ENCODE data around the gene GALNT2. TPM values are rescaled to one million over a fixed set of nuclear protein-coding genes. Genes with fewer than 3 reads are reported as not detected.
A peak's percentile ranks its signal among the peaks of the same experiment; 100 is the strongest.

The GALNT2 gene
- total RNA-seq, 4 donors from 2014 or later = 47.9 to 78.6 (median 60.0) TPM

DNA sequence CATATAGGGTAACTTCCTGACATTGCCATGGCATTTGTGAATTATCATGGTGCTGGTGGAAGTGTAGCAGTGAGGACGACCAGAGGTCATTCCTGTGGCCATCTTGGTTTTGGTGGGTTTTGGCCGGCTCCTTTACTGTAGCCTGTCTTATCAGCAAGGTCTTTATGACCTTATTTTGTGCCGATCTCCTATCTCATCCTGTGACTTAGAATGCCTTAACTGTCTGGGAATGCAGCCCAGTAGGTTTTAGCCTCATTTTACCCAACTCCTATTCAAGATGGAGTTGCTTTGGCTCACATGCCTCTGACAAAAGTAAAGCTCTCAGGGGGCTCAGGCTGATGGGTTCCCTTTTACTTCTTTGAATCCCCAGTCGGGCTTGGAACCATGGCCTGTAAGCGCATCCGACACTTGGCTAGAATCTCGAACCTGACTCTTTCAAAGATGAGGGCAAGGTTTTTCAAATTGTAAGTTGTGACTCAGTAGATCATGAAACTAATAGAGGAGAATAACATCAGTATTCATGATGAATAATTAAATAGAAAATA, 85.0 kb downstream of the GALNT2 start:
- Histone ChIP-seq H3K4me3 (no peak overlapping the region), H3K36me3 (no peaks in the 10 kb centered on the region), H3K4me1 (peaks cover 0 to 100% (median 60%) of the 10 kb centered on the region in 4 donors), H3K27me3 (no peaks in the 10 kb centered on the region), H3K27ac (peak overlapping the region; percentile 5 to 92 (median 76)), H3K9me3 (no peaks in the 10 kb centered on the region)
- TF ChIP-seq, protein P1, sequence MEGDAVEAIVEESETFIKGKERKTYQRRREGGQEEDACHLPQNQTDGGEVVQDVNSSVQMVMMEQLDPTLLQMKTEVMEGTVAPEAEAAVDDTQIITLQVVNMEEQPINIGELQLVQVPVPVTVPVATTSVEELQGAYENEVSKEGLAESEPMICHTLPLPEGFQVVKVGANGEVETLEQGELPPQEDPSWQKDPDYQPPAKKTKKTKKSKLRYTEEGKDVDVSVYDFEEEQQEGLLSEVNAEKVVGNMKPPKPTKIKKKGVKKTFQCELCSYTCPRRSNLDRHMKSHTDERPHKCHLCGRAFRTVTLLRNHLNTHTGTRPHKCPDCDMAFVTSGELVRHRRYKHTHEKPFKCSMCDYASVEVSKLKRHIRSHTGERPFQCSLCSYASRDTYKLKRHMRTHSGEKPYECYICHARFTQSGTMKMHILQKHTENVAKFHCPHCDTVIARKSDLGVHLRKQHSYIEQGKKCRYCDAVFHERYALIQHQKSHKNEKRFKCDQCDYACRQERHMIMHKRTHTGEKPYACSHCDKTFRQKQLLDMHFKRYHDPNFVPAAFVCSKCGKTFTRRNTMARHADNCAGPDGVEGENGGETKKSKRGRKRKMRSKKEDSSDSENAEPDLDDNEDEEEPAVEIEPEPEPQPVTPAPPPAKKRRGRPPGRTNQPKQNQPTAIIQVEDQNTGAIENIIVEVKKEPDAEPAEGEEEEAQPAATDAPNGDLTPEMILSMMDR (IDR thresholded peaks at IDR 0.05) = no peak
- TF ChIP-seq POLR2A (IDR thresholded peaks at IDR 0.05) (no peak), EP300 (IDR thresholded peaks at IDR 0.05) (no peak)
- WGBS, 2 donors = 89 to 93% methylated on average over 7 of the region's 7 CpGs
- DNase-seq (ENCODE audit: low spot score in 2 of 2) = no peak

- peak overlapping the region; percentile 24 to 92 (median 76) for H3K27ac ChIP-seq
- H3K27me3 ChIP-seq = no peaks in the 10 kb centered on the region
- no peak for DNase-seq (ENCODE audit: low spot score in 2 of 2)
- peaks cover 0 to 100% (median 55%) of the 10 kb centered on the region in 4 donors for H3K4me1 ChIP-seq
- 65% methylated on average over 6 of the region's 6 CpGs for WGBS, 2 donors
- no peak overlapping the region for H3K4me3 ChIP-seq
- TF ChIP-seq POLR2A (IDR thresholded peaks at IDR 0.05) = no peak
- TF ChIP-seq EP300 (IDR thresholded peaks at IDR 0.05) = no peak
- TF ChIP-seq, protein P1 (IDR thresholded peaks at IDR 0.05) = no peak
- H3K9me3 ChIP-seq = no peaks in the 10 kb centered on the region
- no peaks in the 10 kb centered on the region for H3K36me3 ChIP-seq
These were observed 86.0 kb downstream of the GALNT2 start for GRCh38 chr1:230152999-230153398.

GRCh38 chr1:230153641-230154296, 86.7 kb downstream of the GALNT2 start:
- no peaks in the 10 kb centered on the region for H3K27me3 ChIP-seq
- no peaks in the 10 kb centered on the region for H3K9me3 ChIP-seq
- H3K4me1 ChIP-seq = peaks cover 0 to 100% (median 57%) of the 10 kb centered on the region in 4 donors
- DNase-seq (ENCODE audit: low spot score in 2 of 2) = no peak
- H3K27ac ChIP-seq = peak overlapping the region; percentile 37 to 92 (median 76)
- TF ChIP-seq POLR2A (IDR thresholded peaks at IDR 0.05) (no peak), EP300 (IDR thresholded peaks at IDR 0.05) (peak in 1 of 2 donors; percentile 85)
- H3K36me3 ChIP-seq = no peaks in the 10 kb centered on the region
- 36 to 46% methylated on average over 11 of the region's 11 CpGs for WGBS, 2 donors
- no peak overlapping the region for H3K4me3 ChIP-seq

DNA sequence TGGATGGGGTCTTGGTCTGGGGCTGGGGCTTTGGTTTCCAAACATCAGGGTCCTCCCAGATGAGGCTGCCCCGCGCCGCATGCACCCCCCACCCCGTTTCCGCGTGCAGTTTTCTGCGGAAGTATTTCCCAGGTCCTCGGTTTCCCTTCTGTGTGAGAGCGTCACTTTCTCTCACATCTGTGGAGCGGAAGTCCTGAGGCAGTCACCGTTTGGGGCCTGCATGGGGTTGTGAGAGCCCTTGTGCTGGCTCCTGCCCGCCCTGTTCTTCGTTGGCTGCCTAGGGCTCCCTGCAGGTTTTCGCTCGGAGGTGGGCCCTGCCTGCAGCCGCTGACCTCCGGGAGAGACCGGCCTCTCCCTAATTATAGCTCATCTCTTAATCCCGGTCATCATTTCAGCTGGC, 88.0 kb downstream of the GALNT2 start:
- no peak for DNase-seq (ENCODE audit: low spot score in 2 of 2)
- Histone ChIP-seq H3K4me3 (no peak overlapping the region), H3K4me1 (peaks cover 0 to 100% (median 62%) of the 10 kb centered on the region in 4 donors), H3K36me3 (no peaks in the 10 kb centered on the region), H3K27me3 (no peaks in the 10 kb centered on the region), H3K27ac (peak overlapping the region; percentile 37 to 92 (median 76)), H3K9me3 (no peaks in the 10 kb centered on the region)
- TF ChIP-seq, protein P1 (IDR thresholded peaks at IDR 0.05) = no peak
- TF ChIP-seq EP300 (IDR thresholded peaks at IDR 0.05) (no peak), POLR2A (IDR thresholded peaks at IDR 0.05) (no peak)
- WGBS, 2 donors = 81 to 86% methylated on average over 19 of the region's 19 CpGs

GRCh38 chr1:230156068-230156467, 89.0 kb downstream of the GALNT2 start:
- H3K27me3 ChIP-seq = no peaks in the 10 kb centered on the region
- no peak for DNase-seq (ENCODE audit: low spot score in 2 of 2)
- H3K9me3 ChIP-seq = no peaks in the 10 kb centered on the region
- no peak overlapping the region for H3K4me3 ChIP-seq
- TF ChIP-seq POLR2A (IDR thresholded peaks at IDR 0.05) = no peak
- TF ChIP-seq, protein P1 (IDR thresholded peaks at IDR 0.05) = no peak
- TF ChIP-seq EP300 (IDR thresholded peaks at IDR 0.05) = no peak
- peak overlapping the region in 3 of 4 donors; percentile 11 to 92 (median 86) for H3K27ac ChIP-seq
- no peaks in the 10 kb centered on the region for H3K36me3 ChIP-seq
- peaks cover 0 to 99% (median 58%) of the 10 kb centered on the region in 4 donors for H3K4me1 ChIP-seq
- WGBS, 2 donors = 52 to 53% methylated on average over 4 of the region's 5 CpGs

Data from tibial nerve (tissue), 4 donors.